A549 treated with CpdA at 1 μM for 4 hours (cell line): ENCODE data around the gene APOF. TPM values are rescaled to one million over a fixed set of nuclear protein-coding genes. Genes with fewer than 3 reads are reported as not detected.

Experiments
- total RNA-seq: library from RNA; stranded (reverse); fragments of 200-300 nt; extraction: Qiagen RNA extraction; gene quantifications from 5 replicates; pipeline ENCODE4 v1.2.3, GENCODE V29; 2022; ENCODE audit warnings: low read depth

APOF gene
- not detected in 5 replicates for total RNA-seq

GRCh38 chr12:56362130-56363059 is at the start of gene APOF:
TSS of gene APOF (minus strand) at chr12:56362857. CDS start at chr12:56362745, 112 bp downstream.

GRCh38 chr12:56359851-56360767 is 2.5 kb downstream of the APOF start, which contains the start of gene STAT2:
TSS of gene STAT2 (minus strand) at chr12:56360107. CDS start at chr12:56356571, 3,536 bp downstream.

GRCh38 chr12:56338308-56339157 is 24.1 kb downstream of the APOF start, which contains the start of gene IL23A:
TSS of gene IL23A (plus strand) at chr12:56338884. CDS start at chr12:56339045, 161 bp downstream.

GRCh38 chr12:56333679-56334489 is 28.8 kb downstream of the APOF start, which contains the start of gene PAN2:
TSS of gene PAN2 (minus strand) at chr12:56334000. CDS start at chr12:56333094, 906 bp downstream.

GRCh38 chr12:56315622-56316473 is 46.8 kb downstream of the APOF start, which contains the start of gene CNPY2:
TSS of gene CNPY2 (minus strand) at chr12:56315988. CDS start at chr12:56315217, 771 bp downstream.

Other genes with a start within 250 kb of the APOF start
- 4,992 to 6,106 TPM (median 5,652 TPM) in 5 replicates for gene RPL41, start 246.2 kb downstream of the APOF start, total RNA-seq
- 2.2 to 3.8 TPM (median 3.1 TPM) in 5 replicates for gene ZC3H10, start 244.6 kb downstream of the APOF start, total RNA-seq
- 62.8 to 69.8 TPM (median 63.7 TPM) in 5 replicates for gene ESYT1, start 234.6 kb downstream of the APOF start, total RNA-seq
- gene MYL6B, start 210.3 kb downstream of the APOF start, total RNA-seq, result 66.1 to 86.2 TPM (median 83.4 TPM) in 5 replicates
- 2,112 to 2,769 TPM (median 2,181 TPM) in 5 replicates for gene MYL6, start 204.5 kb downstream of the APOF start, total RNA-seq
- 32.3 to 42.9 TPM (median 37.8 TPM) in 5 replicates for gene SMARCC2, start 173.4 kb downstream of the APOF start, total RNA-seq
- 20.9 to 27.7 TPM (median 25.3 TPM) in 5 replicates for gene RNF41, start 140.9 kb downstream of the APOF start, total RNA-seq
- gene NABP2, start 138.5 kb downstream of the APOF start, total RNA-seq, result 55.5 to 65.1 TPM (median 61.3 TPM) in 5 replicates
- 0.13 TPM in 1 of 5 replicates, not detected in the others for gene SLC39A5, start 132.8 kb downstream of the APOF start, total RNA-seq
- 40.5 to 51.3 TPM (median 45.3 TPM) in 5 replicates for gene ANKRD52, start 104.5 kb downstream of the APOF start, total RNA-seq
- 17.7 to 20.7 TPM (median 19.9 TPM) in 5 replicates for gene COQ10A, start 95.9 kb downstream of the APOF start, total RNA-seq
- gene CS, start 62.5 kb downstream of the APOF start, total RNA-seq, result 147 to 170 TPM (median 156 TPM) in 5 replicates
- 103 to 164 TPM (median 154 TPM) in 5 replicates for gene CNPY2, start 46.9 kb downstream of the APOF start, total RNA-seq
- gene PAN2, start 28.9 kb downstream of the APOF start, total RNA-seq, result 15.0 to 16.0 TPM (median 15.7 TPM) in 5 replicates
- gene IL23A, start 24.0 kb downstream of the APOF start, total RNA-seq, result 0.29 to 1.2 TPM (median 0.56 TPM) in 5 replicates
- 11.5 to 14.8 TPM (median 12.1 TPM) in 5 replicates for gene STAT2, start 2.8 kb downstream of the APOF start, total RNA-seq
- gene TIMELESS, start 86.6 kb upstream of the APOF start, total RNA-seq, result 37.7 to 39.6 TPM (median 38.6 TPM) in 5 replicates
- gene MIP, start 91.8 kb upstream of the APOF start, total RNA-seq, result 0.14 to 0.26 TPM (median 0.20 TPM) in 3 of 5 replicates, not detected in the others
- gene SPRYD4, start 105.7 kb upstream of the APOF start, total RNA-seq, result 1.7 to 2.0 TPM (median 1.8 TPM) in 5 replicates
- gene GLS2, start 125.3 kb upstream of the APOF start, total RNA-seq, result 0.12 to 0.25 TPM (median 0.17 TPM) in 5 replicates
- gene RBMS2, start 159.0 kb upstream of the APOF start, total RNA-seq, result 10.4 to 16.3 TPM (median 14.0 TPM) in 5 replicates